SJSA1 (cell line): ENCODE measurements around the gene ITPRID1. TPM values are rescaled to one million over a fixed set of nuclear protein-coding genes. Genes with fewer than 3 reads are reported as not detected.

ENCODE experiments used
- DNase-seq, 2 experiments: peaks; one replicate each; pipeline ENCODE4 v3.0.0-alpha.2; 2015 to 2020; ENCODE audit warnings: low spot score in 2 of 2, low read depth in 1 of 2
- H3K27ac ChIP-seq: fragments of 250-450 bp; sonication (Bioruptor Pico); 2 replicates; pipeline ENCODE4 v1.5.1; 2020; ENCODE audit warnings: mild to moderate bottlenecking, moderate library complexity
- H3K27me3 ChIP-seq: fragments of 250-450 bp; sonication (Bioruptor Pico); replicated peaks from 2 replicates; pipeline ENCODE4 v1.5.1; 2020; ENCODE audit warnings: mild to moderate bottlenecking, moderate library complexity
- H3K36me3 ChIP-seq: fragments of 250-450 bp; sonication (Bioruptor Pico); 2 replicates; pipeline ENCODE4 v1.5.1; 2020; ENCODE audit warnings: mild to moderate bottlenecking
- H3K4me1 ChIP-seq: fragments of 250-450 bp; sonication (Bioruptor Pico); replicated peaks from 2 replicates; pipeline ENCODE4 v1.6.1; 2021; ENCODE audit warnings: mild to moderate bottlenecking
- H3K4me3 ChIP-seq: fragments of 250-450 bp; sonication (Bioruptor Pico); 2 replicates; pipeline ENCODE4 v1.5.1; 2020; ENCODE audit warnings: mild to moderate bottlenecking
- H3K9me3 ChIP-seq: fragments of 250-450 bp; sonication (Bioruptor Pico); replicated peaks from 2 replicates; pipeline ENCODE4 v1.5.1; 2020; ENCODE audit warnings: mild to moderate bottlenecking
- total RNA-seq: library from RNA; depleted of rRNA; stranded (reverse); fragments of >200 nt; shearing (Covaris generic); gene quantifications from 2 replicates; pipeline ENCODE4 v1.2.3, GENCODE V29; 2014

ITPRID1 gene
- total RNA-seq, 1 experiment from 2014 or later = not detected

DNA sequence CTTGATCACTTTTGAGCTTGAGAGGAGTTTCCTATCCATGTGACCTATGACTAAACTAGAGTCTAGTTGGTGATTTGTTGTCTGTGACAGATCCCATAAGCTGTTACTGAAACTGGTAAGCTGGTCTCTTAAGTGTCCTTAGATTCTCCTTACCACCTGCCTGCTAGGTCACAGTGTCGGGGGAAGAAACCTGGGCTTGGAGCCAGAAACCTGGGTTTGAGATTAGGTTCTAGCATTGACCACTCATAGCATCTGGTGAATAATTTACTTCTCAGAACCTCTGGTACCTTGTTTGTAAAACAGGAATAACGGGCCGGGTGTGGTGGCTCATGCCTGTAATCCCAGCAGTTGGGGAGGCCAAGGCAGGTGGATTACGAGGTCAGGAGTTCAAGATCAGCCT, 21.8 kb upstream of the ITPRID1 start:
- DNase-seq = no peak
- H3K4me3 ChIP-seq = no peak overlapping the region
- no peaks in the 10 kb centered on the region; the same call in 1 of the 2 replicates for H3K27me3 ChIP-seq
- no peaks in the 10 kb centered on the region for H3K4me1 ChIP-seq
- no peaks in the 10 kb centered on the region for H3K9me3 ChIP-seq
- H3K36me3 ChIP-seq = no peaks in the 10 kb centered on the region
- no peak overlapping the region for H3K27ac ChIP-seq

DNA sequence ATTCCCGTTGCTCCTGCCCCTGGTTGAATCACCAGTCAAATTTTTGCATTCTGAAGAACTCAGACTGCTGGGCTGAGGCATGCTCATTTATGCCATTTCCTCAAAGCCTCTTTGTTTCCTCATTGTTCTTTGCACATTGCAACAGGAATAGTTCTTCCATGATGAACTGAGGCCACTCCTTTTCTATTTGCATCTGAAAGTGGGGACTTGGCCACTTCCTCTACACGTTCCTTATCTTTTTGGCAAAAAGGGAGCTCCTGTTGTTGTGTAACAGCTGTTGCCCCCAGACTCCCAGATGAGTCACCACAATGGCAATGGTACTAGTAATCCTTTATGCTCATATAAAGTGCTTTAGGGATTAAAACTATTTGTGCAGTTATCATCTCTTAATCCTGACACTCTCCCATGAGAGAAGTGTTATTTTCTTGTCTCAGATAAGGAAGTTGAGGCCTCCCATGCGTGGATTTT, 20.1 kb upstream of the ITPRID1 start:
- Histone ChIP-seq H3K27me3 (no peaks in the 10 kb centered on the region), H3K4me3 (no peak overlapping the region), H3K9me3 (no peaks in the 10 kb centered on the region), H3K27ac (no peak overlapping the region), H3K36me3 (no peaks in the 10 kb centered on the region), H3K4me1 (no peaks in the 10 kb centered on the region)
- no peak for DNase-seq

DNA sequence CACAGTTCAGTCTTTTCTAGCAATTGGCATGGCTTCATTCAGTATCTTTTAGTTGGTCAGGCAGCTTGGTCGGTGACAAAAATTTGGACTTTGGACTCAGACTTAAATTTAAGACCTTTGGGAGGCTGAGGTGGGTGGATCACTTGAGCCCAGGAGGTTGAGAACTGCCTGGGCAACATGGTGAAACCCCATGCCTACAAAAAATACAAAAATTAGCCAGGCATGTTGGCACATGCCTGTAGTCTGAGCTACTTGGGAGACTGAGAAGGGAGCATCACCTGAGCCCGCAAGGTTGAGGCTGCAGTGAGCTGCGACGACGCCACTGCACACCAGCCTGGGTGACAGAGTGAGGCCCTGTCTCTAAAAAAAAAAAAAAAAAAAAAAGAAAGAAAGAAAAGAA, 19.5 kb upstream of the ITPRID1 start:
- Histone ChIP-seq H3K9me3 (no peaks in the 10 kb centered on the region), H3K4me1 (no peaks in the 10 kb centered on the region), H3K27me3 (no peaks in the 10 kb centered on the region), H3K4me3 (no peak overlapping the region), H3K36me3 (no peaks in the 10 kb centered on the region), H3K27ac (no peak overlapping the region)
- no peak for DNase-seq

DNA sequence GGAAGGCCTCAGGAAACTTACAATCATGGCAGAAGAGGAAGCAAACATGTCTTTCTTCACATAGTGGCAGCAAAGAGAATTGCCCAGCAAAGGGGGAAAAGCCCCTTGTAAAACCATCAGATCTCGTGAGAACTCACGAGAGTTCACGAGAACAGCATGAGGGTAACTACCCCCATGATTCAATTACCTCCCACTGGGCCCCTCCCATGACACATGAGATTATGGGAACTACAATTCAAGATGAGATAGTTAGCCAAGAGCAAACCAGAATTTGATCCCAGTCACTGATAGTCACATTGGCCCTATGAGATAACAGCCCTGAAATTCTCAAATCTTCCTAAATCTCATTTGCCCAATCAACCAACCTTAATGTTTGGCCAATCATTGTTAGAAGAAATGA, 18.2 kb upstream of the ITPRID1 start:
- no peaks in the 10 kb centered on the region for H3K9me3 ChIP-seq
- DNase-seq = no peak
- no peaks in the 10 kb centered on the region for H3K4me1 ChIP-seq
- no peaks in the 10 kb centered on the region for H3K27me3 ChIP-seq
- no peak overlapping the region for H3K4me3 ChIP-seq
- no peaks in the 10 kb centered on the region for H3K36me3 ChIP-seq
- H3K27ac ChIP-seq = no peak overlapping the region

DNA sequence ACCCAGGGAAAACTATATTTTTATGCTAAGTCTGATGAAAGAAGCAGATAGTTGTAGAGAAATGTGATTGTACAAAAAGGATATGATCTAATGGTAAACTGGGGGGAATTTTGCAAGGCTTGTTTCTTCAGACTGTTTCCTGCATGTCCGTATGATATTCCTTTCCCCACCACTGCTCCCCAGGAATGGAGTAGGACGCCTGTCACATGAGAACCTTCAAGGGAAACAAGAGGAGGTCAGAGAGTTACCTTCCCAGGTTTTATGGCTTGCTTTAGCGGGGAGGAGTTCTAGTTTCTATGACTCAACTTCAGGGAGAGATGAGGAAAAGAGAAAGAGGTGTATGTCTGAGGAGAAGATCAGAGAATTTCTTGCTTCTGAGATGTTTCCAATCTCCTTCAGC, 16.4 kb upstream of the ITPRID1 start:
- Histone ChIP-seq H3K4me3 (no peak overlapping the region), H3K9me3 (no peaks in the 10 kb centered on the region), H3K27me3 (no peaks in the 10 kb centered on the region), H3K27ac (no peak overlapping the region), H3K36me3 (no peaks in the 10 kb centered on the region), H3K4me1 (no peaks in the 10 kb centered on the region)
- DNase-seq = no peak

DNA sequence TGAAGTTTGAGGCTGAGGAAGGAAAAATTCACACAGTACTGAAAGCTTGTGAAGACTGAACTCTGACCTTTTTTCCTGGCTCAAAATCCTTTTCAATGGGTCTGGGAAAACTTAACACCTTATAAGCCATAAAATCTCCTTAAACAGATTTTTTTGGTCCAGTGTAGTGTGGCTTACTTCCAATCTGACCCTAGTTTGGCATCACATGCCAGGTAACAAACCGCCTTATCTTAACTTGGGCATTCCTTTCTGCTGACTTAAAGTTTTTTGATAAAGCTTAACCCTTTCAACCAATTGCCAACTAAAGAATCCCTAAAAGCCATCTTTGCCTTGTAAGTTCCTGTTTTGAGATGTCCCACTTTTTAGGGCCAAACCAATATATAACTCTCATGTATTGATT, 13.2 kb upstream of the ITPRID1 start:
- H3K27me3 ChIP-seq = no peaks in the 10 kb centered on the region
- no peak overlapping the region for H3K4me3 ChIP-seq
- H3K4me1 ChIP-seq = no peaks in the 10 kb centered on the region
- H3K36me3 ChIP-seq = no peaks in the 10 kb centered on the region
- no peaks in the 10 kb centered on the region for H3K9me3 ChIP-seq
- no peak for DNase-seq
- H3K27ac ChIP-seq = no peak overlapping the region

DNA sequence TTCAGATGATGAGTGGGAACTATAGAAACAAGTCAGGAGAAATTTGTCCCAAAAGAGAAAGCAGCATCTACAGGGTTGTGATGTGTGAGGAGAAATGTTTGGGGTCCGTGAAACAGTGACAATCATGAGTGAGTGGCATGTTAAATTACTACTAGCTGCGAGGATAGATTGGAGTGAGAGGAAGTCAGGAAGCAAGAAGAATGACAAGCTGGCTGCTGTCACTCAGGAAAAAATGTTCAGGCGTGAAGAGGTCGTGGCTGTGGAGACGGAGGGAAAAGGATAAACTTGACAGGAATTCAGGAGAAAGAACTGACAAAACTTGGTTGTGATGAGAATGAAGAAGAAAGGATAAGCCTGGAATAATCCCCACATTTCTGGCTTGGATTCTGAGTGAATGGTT, 5.1 kb upstream of the ITPRID1 start:
- H3K9me3 ChIP-seq = no peaks in the 10 kb centered on the region
- H3K27me3 ChIP-seq = no peaks in the 10 kb centered on the region
- no peak for DNase-seq
- H3K36me3 ChIP-seq = no peaks in the 10 kb centered on the region
- H3K4me3 ChIP-seq = no peak overlapping the region
- no peak overlapping the region for H3K27ac ChIP-seq
- H3K4me1 ChIP-seq = no peaks in the 10 kb centered on the region

DNA sequence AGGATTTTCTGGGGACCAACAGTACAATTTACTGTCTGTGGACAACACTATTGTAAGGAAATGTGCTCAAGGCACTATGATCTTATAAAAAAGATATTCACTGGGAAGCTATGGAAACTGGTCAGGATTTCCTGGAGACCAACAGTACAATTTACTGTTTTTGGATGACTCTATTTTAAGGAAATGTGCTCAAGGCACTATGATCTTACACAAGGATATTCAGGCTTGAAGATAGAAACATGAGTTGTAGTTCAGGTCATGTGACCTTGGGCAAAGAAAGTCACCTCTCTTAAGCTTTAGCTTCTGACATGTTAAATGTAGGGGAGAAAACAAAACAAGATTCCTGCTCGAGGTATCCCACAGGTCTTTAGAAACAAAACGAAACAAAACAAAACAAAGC, 1.7 kb upstream of the ITPRID1 start:
- Histone ChIP-seq H3K4me3 (no peak overlapping the region), H3K27me3 (no peaks in the 10 kb centered on the region), H3K9me3 (no peaks in the 10 kb centered on the region), H3K36me3 (no peaks in the 10 kb centered on the region), H3K4me1 (no peaks in the 10 kb centered on the region), H3K27ac (no peak overlapping the region)
- no peak for DNase-seq

DNA sequence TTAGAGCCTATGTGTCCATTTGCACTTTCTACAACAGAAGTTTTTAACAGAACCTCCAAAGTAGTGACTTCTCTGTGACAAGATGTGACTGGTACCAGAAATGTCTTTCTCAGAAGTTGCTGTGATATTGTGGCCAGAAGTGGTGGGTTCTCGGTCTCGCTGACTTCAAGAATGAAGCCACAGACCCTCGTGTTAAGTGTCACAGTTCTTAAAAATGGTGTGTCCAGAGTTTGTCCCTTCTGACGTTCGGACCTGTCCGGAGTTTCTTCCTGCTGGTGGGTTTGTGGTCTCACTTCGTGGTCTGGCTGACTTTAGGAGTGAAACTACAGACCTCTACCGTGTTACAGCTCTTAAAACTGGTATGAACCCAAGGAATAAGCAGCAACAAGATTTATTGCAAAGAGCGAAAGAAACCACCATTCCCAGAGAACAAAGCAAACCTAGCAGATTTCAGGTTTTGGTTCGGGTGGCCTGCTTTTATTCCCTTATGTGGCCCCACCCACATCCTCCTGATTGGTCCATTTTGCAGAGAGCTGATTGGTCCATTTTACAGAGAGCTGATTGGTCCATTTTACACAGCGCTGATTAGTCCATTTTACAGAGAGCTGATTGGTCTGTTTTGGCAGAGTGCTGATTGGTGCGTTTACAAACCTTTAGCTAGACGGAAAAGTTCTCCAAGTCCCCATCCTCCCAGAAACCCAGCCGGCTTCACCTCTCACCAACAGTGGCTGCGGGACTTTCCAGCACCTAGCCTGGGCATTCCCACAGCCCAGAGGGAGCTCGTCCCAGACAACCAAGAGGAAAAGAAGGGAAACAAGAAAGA, 3.0 kb downstream of the ITPRID1 start:
- Histone ChIP-seq H3K4me3 (no peak overlapping the region), H3K27me3 (no peaks in the 10 kb centered on the region), H3K27ac (no peak overlapping the region), H3K4me1 (no peaks in the 10 kb centered on the region), H3K36me3 (no peaks in the 10 kb centered on the region), H3K9me3 (no peaks in the 10 kb centered on the region)
- no peak for DNase-seq

DNA sequence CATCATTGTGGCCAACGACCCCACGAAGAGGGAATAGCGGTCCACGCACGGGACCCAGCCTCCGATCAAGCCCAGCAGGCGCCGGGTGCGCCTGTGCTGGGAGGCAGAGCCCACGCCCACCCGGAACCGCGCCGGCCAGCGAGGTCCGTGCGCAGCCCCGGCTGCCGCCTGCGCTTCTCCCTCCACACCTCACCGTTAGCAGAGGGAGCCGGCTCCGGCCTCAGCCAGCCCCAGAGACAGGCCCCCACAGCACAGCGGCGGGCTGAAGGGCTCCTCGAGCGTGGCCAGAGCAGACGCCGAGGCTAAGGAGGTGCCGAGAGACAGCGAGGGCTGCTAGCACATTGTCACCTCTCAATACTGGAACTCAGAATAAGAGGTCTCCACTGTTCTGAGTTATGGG, 3.6 kb downstream of the ITPRID1 start:
- H3K4me1 ChIP-seq = no peaks in the 10 kb centered on the region
- H3K36me3 ChIP-seq = no peaks in the 10 kb centered on the region
- no peaks in the 10 kb centered on the region for H3K9me3 ChIP-seq
- H3K27me3 ChIP-seq = no peaks in the 10 kb centered on the region
- no peak overlapping the region for H3K4me3 ChIP-seq
- no peak overlapping the region for H3K27ac ChIP-seq
- no peak for DNase-seq

DNA sequence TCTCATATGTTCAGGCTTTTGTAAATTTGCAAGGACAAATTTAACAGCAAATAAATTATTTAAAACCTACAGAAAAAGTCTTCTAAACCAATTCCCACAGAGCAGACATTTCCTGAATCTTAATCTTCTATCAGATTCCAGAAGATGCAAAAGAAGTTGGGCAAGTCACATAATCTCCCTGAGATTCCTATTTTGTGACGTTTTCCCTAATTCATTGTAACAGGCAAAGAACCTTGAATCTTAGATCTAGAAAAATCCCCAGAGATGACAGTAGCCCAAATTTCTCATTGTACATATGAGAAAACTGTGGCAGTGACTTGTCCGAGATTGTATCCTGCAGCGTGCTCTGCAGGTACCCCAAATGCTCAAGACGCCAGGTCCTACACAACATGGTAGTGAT, 4.9 kb downstream of the ITPRID1 start:
- Histone ChIP-seq H3K36me3 (no peaks in the 10 kb centered on the region), H3K4me3 (no peak overlapping the region), H3K27me3 (no peaks in the 10 kb centered on the region), H3K4me1 (no peaks in the 10 kb centered on the region), H3K27ac (no peak overlapping the region), H3K9me3 (no peaks in the 10 kb centered on the region)
- DNase-seq = no peak

DNA sequence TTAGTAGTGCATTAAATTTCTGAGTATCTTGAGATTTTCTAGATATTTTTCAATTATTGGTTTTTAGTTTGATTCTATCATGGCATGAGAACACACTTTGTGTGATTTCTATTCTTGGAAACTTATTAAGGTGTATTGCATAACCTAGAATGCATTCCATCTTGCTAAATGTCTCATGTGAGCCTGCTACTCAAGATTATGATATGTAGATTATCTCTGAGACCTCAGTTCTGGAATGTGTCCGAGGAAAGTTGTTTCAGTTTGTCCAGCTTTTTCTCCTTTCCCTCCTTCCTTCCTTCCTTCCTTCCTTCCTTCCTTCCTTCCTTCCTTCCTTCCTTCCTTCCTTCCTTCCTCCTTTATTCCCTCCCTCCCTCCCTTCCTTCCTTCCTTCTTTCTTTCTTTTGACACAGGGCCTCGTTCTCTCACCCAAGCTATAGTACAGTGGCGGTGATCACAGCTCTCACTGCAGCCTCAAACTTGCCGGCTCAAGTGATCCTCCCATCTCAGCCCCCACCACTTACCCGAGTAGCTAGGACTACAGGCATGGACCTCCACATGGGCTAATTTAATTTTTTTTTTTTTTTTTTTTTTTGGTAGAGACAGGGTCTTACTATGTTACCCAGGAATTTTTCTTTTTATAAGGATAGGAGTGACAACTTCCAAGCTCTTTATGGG, 7.6 kb downstream of the ITPRID1 start:
- no peaks in the 10 kb centered on the region for H3K27me3 ChIP-seq
- H3K4me1 ChIP-seq = no peaks in the 10 kb centered on the region
- no peak overlapping the region for H3K27ac ChIP-seq
- no peaks in the 10 kb centered on the region for H3K36me3 ChIP-seq
- DNase-seq = no peak
- no peak overlapping the region for H3K4me3 ChIP-seq
- H3K9me3 ChIP-seq = no peaks in the 10 kb centered on the region

DNA sequence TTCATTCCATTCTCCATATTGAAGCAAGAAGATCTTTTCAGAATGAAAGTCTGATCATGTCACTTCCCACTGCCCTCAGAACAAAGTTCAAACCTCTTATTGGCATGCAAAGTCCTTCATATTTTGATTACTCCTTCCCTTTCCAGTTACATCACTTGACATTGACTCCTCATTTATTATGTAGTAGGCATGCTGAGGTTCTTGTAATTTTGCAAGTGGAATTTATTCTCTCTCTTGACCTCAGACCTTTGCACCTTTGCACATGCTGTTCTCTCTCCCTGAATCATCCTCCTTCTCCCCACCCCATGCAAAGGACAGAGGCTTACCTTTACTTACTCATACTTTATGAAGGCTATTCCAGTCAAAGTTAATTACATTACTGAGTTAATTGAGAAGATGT, 13.0 kb downstream of the ITPRID1 start:
- H3K4me1 ChIP-seq = no peaks in the 10 kb centered on the region
- H3K9me3 ChIP-seq = no peaks in the 10 kb centered on the region
- no peak overlapping the region for H3K4me3 ChIP-seq
- no peak overlapping the region for H3K27ac ChIP-seq
- no peaks in the 10 kb centered on the region for H3K27me3 ChIP-seq
- H3K36me3 ChIP-seq = no peaks in the 10 kb centered on the region
- DNase-seq = no peak

DNA sequence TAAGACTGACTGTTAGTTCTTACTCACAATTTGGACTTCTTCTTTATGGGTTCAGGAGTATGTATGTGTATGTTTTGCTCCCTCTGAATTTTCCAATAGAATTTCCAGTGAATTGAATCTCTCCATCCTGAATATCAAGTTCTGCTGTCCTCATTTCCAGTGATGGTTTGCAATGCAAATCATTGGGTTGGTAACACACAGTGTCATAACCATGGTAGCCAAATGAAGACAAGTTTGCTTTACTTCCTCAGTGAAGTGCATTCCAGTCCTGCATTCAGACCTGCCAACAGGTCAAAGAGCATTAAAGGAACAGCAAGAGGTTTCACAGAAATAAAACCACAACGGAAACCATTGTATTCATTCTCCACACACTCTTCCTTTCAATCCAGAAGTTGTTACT, 15.2 kb downstream of the ITPRID1 start:
- DNase-seq = no peak
- H3K9me3 ChIP-seq = no peaks in the 10 kb centered on the region
- H3K27ac ChIP-seq = no peak overlapping the region
- no peak overlapping the region for H3K4me3 ChIP-seq
- no peaks in the 10 kb centered on the region for H3K4me1 ChIP-seq
- H3K36me3 ChIP-seq = no peaks in the 10 kb centered on the region
- no peaks in the 10 kb centered on the region for H3K27me3 ChIP-seq
